NB4 (cell line): Measurements from ENCODE around the gene PLEKHA5.

Experiments used
- MYC ChIP-seq: IDR thresholded peaks from 2 replicates; pipeline ENCODE4 v1.6.1; 2011; ENCODE audit warnings: low read depth, low read length
- POLR2A ChIP-seq: IDR thresholded peaks from 2 replicates; pipeline ENCODE4 v1.6.1; 2011; ENCODE audit warnings: mild to moderate bottlenecking; ENCODE audit not compliant: insufficient read length; ENCODE audit errors: extremely low read depth
- TF ChIP-seq, protein P1 (sequence below): IDR thresholded peaks from one replicate; pipeline ENCODE4 v1.5.1; 2012; ENCODE audit warnings: low read depth, low read length

DNA sequence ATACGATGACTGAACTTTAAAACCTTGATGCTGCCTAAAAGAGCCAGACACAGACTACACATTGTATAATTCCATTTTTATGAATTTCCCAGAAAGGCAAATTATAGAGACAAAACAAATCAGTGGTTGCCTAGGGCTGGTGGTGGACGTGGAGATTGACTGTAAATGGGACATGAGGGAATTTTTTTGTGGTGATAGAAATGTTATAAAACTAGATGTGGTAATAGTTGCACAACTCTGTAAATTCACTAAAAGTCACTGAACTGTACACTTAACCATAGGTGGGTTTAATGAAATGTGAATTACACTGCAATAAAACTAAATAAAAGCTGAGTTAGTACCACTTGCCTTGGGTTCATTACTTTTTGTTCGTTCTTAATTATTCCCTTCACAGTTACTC lies 72.1 kb downstream of the PLEKHA5 start:
- TF ChIP-seq, protein P1, sequence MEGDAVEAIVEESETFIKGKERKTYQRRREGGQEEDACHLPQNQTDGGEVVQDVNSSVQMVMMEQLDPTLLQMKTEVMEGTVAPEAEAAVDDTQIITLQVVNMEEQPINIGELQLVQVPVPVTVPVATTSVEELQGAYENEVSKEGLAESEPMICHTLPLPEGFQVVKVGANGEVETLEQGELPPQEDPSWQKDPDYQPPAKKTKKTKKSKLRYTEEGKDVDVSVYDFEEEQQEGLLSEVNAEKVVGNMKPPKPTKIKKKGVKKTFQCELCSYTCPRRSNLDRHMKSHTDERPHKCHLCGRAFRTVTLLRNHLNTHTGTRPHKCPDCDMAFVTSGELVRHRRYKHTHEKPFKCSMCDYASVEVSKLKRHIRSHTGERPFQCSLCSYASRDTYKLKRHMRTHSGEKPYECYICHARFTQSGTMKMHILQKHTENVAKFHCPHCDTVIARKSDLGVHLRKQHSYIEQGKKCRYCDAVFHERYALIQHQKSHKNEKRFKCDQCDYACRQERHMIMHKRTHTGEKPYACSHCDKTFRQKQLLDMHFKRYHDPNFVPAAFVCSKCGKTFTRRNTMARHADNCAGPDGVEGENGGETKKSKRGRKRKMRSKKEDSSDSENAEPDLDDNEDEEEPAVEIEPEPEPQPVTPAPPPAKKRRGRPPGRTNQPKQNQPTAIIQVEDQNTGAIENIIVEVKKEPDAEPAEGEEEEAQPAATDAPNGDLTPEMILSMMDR: no peak
- TF ChIP-seq POLR2A: no peak
- TF ChIP-seq MYC: no peak
